HG02943 (cell line): Measurements from ENCODE around the gene CDK15.
"Not testable (repeated sequence)": the region's sequence is repeated elsewhere in the genome, so short reads cannot be mapped to it uniquely, and the experiment has no call there.

Experiments used
- ATAC-seq: cut with Tn5 transposase; IDR thresholded peaks from one replicate; pipeline ENCODE4 v1.9.1; 2021; ENCODE audit warnings: mild to moderate bottlenecking, low read depth, moderate library complexity; ENCODE audit not compliant: unreplicated experiment

The CDK15 gene

GRCh38 chr2:201806442-201807170 lies at the start of gene CDK15:
CDK15 (plus strand) TSS chr2:201806537; CDS start chr2:201806665, 128 bp downstream.
- no peak for ATAC-seq

GRCh38 chr2:201758234-201758633 lies 48.1 kb upstream of the CDK15 start:
- ATAC-seq, result no peak

GRCh38 chr2:201758873-201759272 lies 47.5 kb upstream of the CDK15 start:
- no peak for ATAC-seq

GRCh38 chr2:201759567-201759966 lies 46.8 kb upstream of the CDK15 start:
- ATAC-seq, result no peak

GRCh38 chr2:201761101-201761500 lies 45.2 kb upstream of the CDK15 start:
- ATAC-seq, result no peak

GRCh38 chr2:201764469-201764868 lies 41.9 kb upstream of the CDK15 start:
- not testable (repeated sequence) for ATAC-seq

GRCh38 chr2:201765799-201766198 lies 40.5 kb upstream of the CDK15 start:
- ATAC-seq, result no peak

- no peak for ATAC-seq
Measured at GRCh38 chr2:201768918-201769317, 37.4 kb upstream of the CDK15 start.

- ATAC-seq, result no peak
Measured at GRCh38 chr2:201769666-201770373, 36.5 kb upstream of the CDK15 start.

- no peak for ATAC-seq
Measured at GRCh38 chr2:201773990-201774389, 32.3 kb upstream of the CDK15 start.

GRCh38 chr2:201774546-201774945 lies 31.8 kb upstream of the CDK15 start:
- ATAC-seq, result no peak

GRCh38 chr2:201775326-201775725 lies 31.0 kb upstream of the CDK15 start:
- ATAC-seq, result no peak

- ATAC-seq, result no peak
Measured at GRCh38 chr2:201777043-201777442, 29.3 kb upstream of the CDK15 start.

- ATAC-seq, result no peak
Measured at GRCh38 chr2:201777869-201778268, 28.5 kb upstream of the CDK15 start.

GRCh38 chr2:201779901-201780673 lies 26.2 kb upstream of the CDK15 start:
- ATAC-seq, result no peak

GRCh38 chr2:201780674-201781493 lies 25.5 kb upstream of the CDK15 start, which contains the start of gene ALS2:
ALS2 (minus strand) TSS chr2:201780933; CDS start chr2:201768885, 12,048 bp downstream.
- peak; percentile 94 for ATAC-seq

- no peak for ATAC-seq
Measured at GRCh38 chr2:201781557-201782051, 24.7 kb upstream of the CDK15 start.

- ATAC-seq, result no peak
Measured at GRCh38 chr2:201784563-201784962, 21.8 kb upstream of the CDK15 start.

GRCh38 chr2:201785135-201785534 lies 21.2 kb upstream of the CDK15 start:
- no peak for ATAC-seq

- no peak for ATAC-seq
Measured at GRCh38 chr2:201786471-201786870, 19.9 kb upstream of the CDK15 start.
